Measurements from ENCODE around the gene RIPK3. TPM values are rescaled to one million over a fixed set of nuclear protein-coding genes. Genes with fewer than 3 reads are reported as not detected.
"Not testable (repeated sequence)": the region's sequence is repeated elsewhere in the genome, so short reads cannot be mapped to it uniquely, and the experiment has no call there.

Gene RIPK3
- total RNA-seq, 1 donor from 2014 or later: 5.3 TPM

DNA sequence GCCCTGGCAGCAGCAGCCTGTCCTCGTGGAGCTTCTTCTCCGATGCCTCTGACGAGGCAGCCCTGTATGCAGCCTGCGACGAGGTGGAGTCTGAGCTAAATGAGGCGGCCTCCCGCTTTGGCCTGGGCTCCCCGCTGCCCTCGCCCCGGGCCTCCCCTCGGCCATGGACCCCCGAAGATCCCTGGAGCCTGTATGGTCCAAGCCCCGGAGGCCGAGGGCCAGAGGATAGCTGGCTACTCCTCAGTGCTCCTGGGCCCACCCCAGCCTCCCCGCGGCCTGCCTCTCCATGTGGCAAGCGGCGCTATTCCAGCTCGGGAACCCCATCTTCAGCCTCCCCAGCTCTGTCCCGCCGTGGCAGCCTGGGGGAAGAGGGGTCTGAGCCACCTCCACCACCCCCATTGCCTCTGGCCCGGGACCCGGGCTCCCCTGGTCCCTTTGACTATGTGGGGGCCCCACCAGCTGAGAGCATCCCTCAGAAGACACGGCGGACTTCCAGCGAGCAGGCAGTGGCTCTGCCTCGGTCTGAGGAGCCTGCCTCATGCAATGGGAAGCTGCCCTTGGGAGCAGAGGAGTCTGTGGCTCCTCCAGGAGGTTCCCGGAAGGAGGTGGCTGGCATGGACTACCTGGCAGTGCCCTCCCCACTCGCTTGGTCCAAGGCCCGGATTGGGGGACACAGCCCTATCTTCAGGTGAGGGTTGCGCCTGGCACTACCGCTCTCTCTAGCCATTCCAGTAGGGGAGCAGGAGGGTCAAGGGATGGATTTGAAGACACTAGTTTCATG is 30.3 kb upstream of the RIPK3 start:
- DNase-seq (ENCODE audit: low spot score): no peak

DNA sequence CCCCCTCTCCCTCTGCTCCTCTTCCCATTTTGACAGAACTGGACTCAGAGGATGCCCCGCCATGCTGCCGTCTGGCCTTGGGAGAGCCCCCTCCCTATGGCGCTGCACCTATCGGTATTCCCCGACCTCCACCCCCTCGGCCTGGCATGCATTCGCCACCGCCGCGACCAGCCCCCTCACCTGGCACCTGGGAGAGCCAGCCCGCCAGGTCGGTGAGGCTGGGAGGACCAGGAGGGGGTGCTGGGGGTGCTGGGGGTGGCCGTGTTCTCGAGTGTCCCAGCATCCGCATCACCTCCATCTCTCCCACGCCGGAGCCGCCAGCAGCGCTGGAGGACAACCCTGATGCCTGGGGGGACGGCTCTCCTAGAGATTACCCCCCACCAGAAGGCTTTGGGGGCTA is 29.7 kb upstream of the RIPK3 start:
- no peak for DNase-seq (ENCODE audit: low spot score)

DNA sequence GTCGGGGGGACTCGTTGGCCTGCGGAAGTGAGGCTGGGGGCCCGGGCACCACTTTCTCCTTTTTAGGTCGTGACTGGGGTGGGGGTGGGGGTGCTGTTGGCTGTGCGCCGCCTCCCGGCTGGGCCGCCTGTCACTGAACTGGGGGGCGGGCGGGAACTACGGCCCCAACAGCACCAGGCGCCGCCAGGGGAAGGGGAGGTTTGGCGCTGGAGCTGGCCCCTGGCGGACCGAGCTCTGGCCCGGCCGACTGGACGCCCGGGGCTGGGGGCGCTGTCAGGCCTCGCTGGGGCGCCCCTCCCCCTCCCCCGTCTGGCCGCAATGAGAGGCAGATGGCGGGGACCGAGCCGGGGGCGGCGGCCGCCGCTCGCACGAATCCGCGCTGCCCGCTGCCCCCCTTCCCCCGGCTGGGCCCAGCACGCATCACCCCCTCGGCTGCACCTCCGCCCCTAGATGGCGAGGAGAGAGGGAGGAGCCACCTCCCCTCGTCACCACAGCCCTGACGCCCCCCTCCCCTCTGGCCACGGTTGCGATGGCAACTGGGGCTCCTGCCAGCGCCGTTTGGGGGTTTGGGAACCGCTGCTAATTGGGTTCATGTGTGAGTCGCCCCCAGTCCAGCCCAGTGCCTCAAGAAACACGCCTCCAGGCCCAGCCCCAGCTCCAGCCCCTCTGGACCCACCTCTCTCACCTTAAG is 28.9 kb upstream of the RIPK3 start:
- DNase-seq (ENCODE audit: low spot score): peak; percentile 82

DNA sequence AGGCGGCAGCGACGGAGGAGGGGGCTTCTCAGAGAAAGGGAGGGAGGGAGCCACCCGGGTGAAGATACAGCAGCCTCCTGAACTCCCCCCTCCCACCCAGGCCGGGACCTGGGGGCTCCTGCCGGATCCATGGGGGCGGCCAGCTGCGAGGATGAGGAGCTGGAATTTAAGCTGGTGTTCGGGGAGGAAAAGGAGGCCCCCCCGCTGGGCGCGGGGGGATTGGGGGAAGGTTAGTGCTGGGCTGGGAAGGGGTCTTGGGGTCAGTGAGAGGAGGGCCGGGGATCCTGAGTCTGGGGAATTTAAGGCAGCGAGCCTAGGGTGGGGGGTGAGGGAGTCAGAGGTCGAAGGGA is 28.4 kb upstream of the RIPK3 start:
- no peak for DNase-seq (ENCODE audit: low spot score)

DNA sequence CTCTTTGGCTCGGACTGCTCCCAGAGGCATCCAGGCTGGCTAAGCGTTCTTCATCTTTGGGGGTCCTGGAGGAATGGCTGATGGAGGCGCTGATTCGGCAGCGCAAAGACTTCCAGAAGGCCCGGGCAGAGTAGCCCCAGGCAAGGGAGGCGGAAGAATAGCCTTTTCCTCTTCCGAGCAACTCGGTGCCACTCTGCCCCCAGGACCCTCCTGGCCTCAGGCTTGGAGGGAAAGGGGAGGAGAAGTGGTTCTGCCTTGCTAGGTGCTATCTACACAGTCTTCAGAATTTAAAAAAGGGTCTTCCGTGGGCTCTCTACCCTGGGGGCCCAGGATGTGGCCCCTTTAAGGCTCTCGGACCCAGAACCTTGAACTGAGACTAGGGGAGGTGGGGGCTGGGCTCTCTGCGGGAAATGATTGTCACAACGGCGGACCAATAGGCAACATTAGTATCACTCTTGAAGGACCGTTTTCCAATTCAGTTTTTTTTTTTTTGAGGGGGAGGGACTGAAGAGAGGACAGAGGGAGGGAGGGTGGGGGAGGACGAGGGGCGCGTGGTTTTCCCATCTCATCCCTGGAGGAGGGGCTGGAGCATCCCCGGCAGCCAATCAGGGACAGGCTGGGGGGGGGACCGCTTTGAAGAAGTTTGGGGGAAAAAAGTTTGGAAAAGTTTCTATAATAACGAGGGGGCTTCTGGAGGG is 27.9 kb upstream of the RIPK3 start, which contains the start of gene NFATC4:
Gene NFATC4 (plus strand): TSS at position 671 of the 698 bp plus-strand sequence. CDS start 157 bp downstream, outside the sequence.
- peak; percentile 97 for DNase-seq (ENCODE audit: low spot score)

DNA sequence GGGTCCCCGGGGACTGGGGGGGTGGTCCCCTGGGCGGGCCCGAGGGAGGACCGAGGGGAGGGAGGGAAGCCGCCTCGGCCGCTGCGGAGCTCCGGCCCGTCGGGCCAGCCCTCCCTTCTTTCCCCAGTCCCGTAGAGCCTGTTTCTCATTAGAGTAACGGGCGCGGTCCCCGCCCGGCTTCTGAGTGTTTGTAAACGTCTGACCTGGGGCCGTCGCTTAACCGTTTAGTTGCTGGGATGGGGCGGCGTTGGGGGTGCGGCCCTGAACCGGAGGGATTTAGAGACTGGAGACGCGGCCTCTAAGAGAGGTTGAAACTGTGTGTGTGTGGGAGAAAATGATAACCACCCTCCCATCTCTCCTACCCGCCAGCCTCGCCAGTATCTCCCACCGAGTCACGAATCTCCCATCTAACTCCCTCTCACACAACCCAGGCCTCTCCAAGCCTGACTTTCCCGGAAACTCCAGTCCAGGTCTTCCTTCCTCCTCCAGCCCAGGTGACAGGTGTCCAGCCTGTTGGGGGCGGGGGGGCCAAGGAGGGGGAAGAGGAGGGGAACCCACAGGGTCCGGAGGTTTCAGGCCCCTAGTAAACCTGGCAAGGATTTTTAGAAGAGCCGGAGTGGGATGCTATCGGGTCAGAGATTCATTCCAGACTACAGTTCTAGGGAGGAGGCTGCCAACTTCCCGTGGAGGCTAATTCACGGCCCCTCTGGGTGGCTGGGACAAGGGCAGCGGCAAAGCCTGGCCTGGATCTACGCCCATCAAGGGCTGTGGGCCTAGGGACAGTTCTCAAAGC is 27.1 kb upstream of the RIPK3 start:
- DNase-seq (ENCODE audit: low spot score): peak; percentile 98

DNA sequence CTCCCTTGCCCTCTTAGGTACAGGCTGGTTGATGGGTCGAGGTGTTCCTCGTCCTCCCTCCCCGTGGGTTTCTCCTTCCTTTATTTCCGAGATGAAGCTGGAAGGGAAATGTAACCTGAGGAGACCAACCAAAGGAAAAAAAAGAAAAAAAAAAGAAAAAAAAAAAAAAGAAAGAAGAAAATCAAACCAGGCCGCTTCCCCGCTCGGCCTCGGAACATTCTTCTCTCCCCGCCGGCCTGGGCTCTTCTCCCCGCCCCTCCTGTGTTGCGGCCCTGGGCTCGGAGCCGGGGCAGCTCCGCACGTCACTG is 26.6 kb upstream of the RIPK3 start:
- no peak for DNase-seq (ENCODE audit: low spot score)

DNA sequence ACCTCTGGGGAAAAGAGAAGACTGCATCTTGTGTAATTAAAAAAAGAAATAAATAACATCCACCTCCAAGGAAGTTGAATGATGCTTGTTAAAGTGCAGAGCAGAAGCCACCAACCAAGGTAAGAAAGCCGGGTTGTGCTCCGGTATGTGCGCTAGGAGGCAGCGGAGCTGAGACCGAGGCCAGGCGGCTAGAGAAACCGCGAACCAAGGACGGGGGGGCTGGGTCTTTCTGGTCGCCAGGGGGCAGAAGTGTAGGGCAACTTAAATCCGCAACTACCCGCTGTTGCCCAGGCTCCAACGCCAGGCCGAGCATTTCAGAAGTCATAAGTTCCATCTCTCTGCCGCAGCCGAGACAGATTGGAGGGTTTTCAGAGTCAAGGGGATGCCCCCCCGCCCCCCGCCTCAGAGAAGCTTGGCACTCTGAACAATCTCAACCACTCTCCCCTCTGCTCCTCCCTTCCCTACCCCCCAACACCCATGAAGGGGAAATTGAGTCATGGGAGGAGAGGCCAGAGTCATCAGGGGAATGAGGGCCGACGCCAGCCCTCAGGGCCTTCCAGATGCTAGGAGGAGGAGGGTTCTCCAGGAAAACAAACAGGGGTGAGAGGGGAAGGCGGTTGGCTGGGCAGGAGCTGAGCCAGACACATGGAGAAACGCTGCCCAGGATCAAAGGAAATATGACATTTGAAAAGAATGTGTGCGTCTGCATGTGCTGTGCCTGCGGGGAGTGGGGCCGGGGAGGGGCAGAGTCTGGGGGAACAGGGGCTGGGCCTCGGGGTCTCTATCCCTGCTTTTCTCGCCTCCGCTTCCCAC is 26.0 kb upstream of the RIPK3 start:
- DNase-seq (ENCODE audit: low spot score): peak; percentile 93

DNA sequence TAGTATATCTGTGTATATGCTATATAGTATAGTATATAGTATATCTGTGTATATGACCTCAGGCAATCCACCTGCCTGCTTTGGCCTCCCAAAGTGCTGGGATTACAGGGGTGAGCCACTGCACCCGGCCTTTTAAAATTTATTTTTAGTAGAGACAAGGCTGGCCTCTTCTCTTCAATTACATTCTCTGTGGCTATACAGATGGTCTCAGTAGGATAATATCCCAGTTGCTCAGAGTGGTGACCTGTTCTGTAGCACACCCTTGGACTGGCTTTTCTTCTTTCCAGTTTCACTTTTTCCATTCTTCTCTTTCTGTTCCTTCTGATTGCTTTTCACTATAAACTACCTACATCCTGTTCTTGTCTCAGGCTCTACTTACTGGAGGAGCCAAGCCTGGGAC is 25.1 kb upstream of the RIPK3 start:
- no peak for DNase-seq (ENCODE audit: low spot score)

DNA sequence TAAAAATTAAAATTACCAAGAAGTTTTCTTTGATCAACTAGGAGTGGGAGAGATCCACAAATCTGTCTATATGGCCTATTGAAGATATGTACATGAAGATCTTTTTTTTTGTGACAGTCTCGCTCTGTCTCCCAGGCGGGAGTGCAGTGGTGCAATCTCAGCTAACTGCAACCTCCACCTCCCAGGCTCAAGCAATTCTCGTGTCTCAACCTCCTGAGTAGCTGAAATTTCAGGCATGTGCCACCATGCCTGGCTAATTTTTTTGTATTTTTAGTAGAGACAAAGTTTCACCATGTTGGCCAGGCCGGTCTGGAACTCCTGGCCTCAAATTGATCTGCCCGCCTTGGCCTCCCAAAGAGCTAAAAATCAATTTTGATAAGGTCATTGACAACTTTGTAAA is 23.6 kb upstream of the RIPK3 start:
- DNase-seq (ENCODE audit: low spot score): no peak

DNA sequence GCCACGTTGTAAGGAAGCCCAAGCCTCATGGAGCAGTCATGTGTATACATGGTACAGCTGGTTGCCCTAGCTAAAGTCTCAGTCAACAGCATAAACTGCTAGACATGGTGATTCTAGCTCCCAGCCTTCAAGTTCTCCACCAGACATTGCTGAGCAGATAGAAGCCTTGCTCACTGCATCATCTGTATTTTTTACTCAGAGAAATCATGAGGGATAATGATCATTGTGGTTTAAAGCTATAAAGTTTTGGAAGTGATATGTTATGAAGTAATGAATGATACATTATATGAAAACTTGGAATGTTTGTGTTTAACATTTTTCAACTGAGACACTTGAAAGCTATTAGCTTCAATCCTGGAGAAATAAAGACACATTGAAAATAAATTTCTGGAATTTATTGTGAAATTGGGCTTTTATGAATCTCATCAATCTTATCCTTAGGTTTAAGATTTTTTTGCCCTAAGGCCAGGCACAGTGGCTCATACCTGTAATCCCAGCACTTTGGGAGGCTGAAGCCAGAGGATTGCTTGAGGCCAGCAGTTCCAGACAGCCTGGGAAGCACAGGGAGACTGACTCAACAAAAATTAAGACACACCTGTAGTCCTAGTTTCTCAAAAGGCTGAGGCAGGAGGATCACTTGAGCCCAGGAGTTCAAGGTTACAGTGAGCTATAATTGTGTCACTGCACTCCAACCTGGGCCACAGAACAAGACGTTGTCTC is 22.6 kb upstream of the RIPK3 start:
- DNase-seq (ENCODE audit: low spot score): no peak

DNA sequence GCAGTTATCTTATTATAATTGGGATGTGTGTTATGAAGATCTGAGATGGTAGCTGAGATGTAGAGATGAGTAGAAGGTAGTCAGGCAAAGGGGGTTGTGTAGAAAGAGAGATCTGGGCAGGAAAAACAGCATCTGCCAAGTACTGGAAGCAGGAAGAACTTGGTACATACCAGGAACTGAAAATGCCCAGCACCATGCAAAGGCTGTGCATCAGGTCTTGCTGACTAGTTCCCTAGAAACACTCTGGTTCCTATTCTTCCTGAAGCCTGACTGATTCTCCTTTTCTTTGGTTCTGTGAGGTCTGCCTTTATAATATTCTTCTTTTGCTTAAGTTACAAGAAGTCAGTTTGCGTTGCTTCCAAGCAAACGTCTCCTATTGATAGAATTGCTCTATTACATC is 21.5 kb upstream of the RIPK3 start:
- DNase-seq (ENCODE audit: low spot score): no peak

DNA sequence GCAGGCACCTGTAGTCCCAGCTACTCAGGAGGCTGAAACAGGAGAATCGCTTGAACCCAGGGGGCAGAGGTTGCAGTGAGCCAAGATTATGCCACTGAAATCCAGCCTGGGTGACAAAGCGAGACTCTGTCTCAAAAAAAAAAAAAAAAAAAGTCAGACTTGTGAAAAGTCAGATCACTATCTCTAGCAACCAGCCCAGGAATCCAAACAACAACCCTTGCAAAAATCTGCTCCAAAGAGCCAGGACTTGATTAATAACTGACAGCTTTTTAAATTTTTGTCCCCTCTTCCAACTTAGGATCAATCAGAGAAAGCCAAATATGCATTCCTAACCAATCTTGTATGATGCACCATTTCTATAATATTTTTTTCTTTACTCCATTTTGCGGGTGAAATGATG is 20.5 kb upstream of the RIPK3 start:
- no peak for DNase-seq (ENCODE audit: low spot score)

DNA sequence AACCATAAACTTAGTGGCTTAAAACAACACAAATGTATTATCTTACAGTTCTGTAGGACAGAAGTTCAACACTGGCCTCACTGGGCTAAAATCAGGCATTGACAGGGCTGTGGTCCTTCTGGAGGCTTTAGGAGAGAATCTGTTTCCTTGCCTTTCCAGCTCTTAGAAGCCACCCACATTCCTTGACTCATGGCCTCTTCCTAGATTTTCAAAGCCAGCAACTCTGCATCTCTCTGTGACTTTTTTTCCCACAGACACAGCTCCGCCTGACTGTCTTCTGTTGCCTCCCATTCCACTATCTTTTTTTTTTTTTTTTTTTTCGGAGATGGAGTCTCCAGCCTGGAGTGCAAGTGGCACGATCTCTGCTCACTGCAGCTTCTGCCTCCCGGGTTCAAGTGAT is 16.4 kb upstream of the RIPK3 start:
- no peak for DNase-seq (ENCODE audit: low spot score)

DNA sequence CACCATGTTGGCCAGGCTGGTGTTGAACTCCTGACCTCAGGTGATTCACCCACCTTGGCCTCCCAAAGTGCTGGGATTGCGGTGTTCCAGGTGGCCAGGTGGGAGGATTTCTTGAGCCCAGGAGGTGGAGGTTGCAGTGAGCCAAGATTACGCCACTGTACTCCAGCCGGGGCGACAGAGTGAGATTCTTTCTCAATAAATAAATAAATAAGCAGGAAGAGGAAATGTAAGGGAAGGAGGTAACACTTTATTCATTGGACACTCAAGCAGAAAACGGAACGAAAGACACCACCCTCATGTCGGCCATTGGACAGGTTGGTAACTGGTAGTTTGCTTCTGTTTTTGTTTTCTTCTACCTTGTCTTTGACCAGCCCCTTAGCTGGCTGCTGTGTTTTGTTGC is 15.2 kb upstream of the RIPK3 start:
- no peak for DNase-seq (ENCODE audit: low spot score)

DNA sequence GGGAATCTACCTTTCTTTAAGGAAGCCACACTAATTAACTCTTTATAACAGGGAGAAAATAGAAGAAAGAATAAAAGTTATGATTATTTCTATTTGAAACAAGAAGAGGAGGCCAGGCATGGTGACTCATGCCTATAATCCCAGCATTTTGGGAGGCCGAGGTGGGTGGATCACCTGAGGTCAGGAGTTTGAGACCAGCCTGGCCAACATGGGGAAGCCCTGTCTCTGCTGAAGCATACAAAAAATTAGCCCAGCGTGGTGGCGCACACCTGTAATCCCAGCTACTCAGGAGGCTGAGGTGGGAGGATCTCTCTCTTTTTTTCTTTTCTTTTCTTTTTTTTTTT is 14.7 kb upstream of the RIPK3 start:
- DNase-seq (ENCODE audit: low spot score): not testable (repeated sequence)

DNA sequence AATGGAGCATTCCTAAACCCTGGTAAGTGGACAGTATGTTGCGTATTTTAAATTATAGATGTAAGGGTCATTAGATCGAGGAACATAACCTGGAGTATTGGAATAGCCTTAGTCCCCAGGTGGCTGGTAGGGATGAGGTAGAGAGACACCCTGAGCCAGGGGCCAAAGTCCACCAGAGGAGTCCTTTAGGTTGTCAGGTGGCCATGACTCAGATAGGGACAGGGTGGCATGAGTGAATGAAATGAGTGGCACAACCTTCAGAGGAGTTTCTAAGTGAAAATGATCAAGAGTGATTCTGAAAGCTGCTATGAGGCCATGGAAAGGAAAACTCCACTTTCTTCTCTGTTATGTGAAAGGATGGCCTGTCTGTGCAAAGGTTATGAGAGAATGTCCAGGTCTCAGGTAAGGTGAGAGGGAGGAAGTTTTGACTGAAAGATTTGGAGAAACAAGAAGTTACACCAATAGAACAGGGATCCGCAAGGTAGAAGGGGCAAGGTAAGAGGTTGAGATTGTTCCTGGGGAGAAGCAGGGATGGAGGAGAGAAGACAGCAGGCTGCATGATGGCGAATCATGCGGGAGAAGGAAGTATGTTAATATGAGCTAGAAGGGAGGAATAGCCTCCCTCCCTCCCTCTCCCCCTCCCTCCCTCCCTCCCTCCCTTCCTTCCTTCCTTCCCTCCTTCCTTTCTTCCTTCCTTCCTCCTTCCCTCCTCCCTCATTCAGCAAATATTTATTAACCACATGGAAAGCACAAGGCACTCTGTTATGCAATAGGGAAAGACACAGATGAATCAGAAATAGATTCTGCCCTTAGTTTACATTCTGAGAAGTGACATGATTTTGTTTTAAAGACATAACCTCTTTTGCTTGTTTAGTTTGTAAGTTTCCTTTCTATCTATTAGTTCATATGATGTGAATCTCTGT is 14.0 kb upstream of the RIPK3 start:
- no peak for DNase-seq (ENCODE audit: low spot score)

DNA sequence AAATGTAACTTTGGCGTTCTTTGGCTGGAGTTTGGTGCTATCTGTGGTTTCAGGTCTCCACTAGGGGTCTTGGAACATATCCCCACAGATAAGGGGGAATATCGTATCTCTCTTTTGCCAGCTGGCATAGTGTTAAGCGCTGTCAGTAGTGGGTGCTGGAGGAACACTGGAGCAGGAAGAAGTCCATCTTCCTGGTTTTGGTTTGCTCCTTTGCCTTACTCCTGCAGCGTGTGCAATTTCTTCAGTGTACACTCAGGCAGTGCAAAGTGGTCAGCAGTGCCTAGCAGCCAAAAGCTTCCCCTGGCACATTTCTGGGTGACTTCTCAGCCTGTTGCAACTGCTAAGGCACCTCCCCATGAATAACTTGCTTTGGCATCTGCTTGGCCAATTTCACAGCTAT is 11.7 kb upstream of the RIPK3 start:
- no peak for DNase-seq (ENCODE audit: low spot score)

DNA sequence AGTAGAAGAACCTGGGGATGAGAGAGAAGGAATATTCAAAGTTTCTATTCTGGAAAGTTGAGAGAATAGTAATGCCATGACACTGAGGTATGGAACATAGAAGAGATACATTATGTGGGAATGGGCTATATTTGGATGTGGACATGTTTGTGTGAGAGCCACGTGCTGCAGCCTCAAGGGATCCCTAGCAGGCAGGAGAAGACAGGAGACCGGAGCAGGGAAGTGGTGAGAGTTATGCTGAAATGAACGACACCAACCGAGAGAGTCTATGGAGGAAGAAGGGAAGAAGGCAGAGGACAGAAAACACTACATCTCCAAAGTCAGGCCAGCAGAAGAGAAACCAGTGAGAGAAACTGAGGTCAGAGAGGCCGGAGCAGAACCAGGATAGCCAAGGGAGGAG is 10.0 kb upstream of the RIPK3 start:
- DNase-seq (ENCODE audit: low spot score): no peak

DNA sequence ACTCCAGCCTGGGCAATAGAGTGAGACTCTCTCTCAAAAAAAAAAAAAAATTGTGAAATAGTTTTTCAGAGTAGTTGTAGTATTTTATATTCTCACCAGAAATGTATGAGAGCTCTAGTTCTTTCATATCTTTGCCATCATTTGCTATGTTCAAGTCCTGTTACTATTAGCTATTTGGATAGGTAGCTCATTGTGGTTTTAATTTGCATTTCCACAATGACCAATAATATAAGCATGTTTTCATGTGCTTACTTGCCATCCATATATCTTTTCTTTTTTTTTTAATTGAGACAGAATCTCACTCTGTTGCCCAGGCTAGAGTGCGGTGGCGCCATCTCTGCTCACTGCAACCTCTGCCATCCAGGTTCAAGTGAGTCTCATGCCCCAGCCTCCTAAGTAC is 8.4 kb upstream of the RIPK3 start:
- DNase-seq (ENCODE audit: low spot score): no peak

Measured in umbilical cord (tissue), 2 donors.